ENCODE data around the gene KCNE3.

GRCh38 chr11:74409633-74410032 lies 57.7 kb downstream of the KCNE3 start:
- TF ChIP-seq CTCF (IDR thresholded peaks at IDR 0.05) (no peak), POLR2A (IDR thresholded peaks at IDR 0.05) (no peak)
